ENCODE results near the gene ANKRD13A.

GRCh38 chr12:109998241-109998903, 858 bp upstream of the ANKRD13A start:
- TF ChIP-seq EZH2 (IDR thresholded peaks at IDR 0.05) (no peak), POLR2AphosphoS5 (IDR thresholded peaks at IDR 0.05; ENCODE audit: borderline replicate concordance, low read depth, low read length) (no peak)

Measured in SK-N-MC (cell line).